ENCODE data around the gene RASGRP4.

Gene RASGRP4

DNA sequence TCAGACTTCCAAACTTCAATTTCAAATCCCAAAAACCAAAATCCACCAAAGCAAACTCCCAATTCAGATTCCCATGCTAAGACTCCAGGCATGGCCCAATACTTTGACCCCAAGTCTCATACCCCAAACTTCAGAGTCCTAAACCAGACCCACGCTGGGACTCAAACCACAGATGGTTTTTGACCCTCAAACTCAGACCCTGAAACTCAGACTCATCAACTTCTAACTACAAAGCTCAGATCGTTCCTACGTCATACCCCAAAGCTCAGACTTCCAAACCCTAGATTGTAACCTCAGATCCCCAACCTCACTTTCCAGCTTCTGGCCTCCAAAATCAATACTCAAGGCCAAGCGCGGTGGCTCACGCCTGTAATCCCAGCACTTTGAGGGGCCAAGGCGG, 19.3 kb upstream of the RASGRP4 start:
- DNase-seq: no peak

DNA sequence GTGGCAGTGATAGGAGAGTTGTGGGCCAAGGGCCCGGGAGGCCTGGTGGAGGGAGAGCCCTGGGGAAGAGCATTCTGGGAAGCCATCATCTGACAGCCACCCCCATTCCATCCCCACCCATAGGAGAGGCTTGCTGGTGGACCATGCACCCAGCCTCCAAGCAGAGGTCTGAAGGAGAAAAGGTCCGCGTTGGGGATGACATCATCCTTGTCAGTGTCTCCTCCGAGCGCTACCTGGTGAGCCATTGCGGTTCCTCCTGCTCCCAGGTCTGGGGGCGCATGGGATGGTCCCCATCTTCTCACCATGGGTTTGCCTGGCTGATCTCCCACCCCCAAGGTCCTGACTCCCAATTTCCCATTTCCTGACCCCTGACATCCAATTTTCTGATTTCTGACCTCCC, 18.0 kb upstream of the RASGRP4 start:
- DNase-seq: no peak

DNA sequence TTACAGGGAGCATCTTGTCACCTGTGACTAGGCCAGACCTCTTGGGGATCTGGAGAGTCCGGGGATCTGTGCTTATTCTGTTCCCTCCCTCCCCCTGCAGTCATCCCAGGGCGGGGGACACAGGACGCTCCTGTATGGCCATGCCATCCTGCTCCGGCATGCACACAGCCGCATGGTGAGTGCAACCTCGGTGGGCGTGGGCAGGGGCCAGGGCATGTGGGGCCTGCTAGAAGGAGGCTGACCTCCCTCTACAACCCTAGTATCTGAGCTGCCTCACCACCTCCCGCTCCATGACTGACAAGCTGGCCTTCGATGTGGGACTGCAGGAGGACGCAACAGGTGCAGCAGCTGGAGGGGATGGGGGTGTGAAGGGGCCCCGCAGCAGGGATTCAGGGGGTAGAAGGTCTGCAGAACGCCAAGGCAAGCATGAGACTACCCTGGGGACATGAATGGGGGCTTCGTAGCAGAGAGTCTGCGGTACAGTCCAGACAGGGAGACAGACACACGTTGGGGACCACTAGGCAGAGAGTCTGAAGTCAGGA, 17.5 kb upstream of the RASGRP4 start:
- DNase-seq: no peak

DNA sequence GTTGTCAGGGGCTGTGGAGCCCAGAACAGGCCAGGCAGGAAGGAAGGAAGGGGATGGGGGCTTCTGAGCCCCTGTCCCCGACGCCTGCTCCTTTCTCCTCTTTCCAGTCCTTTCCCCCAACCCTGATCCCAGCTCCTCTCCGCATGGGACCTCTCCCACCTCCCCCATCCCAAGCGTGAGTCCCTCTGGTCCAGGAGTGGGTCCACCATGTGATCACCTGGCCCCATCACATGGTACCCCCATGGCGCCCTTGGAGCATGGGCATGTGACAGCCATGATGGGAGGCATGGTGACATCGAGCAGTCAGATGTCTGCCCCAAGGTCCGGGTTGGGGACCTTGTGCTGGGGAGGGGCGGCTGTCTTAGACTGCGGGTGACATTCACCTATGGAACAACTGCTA, 16.7 kb upstream of the RASGRP4 start:
- no peak for DNase-seq

DNA sequence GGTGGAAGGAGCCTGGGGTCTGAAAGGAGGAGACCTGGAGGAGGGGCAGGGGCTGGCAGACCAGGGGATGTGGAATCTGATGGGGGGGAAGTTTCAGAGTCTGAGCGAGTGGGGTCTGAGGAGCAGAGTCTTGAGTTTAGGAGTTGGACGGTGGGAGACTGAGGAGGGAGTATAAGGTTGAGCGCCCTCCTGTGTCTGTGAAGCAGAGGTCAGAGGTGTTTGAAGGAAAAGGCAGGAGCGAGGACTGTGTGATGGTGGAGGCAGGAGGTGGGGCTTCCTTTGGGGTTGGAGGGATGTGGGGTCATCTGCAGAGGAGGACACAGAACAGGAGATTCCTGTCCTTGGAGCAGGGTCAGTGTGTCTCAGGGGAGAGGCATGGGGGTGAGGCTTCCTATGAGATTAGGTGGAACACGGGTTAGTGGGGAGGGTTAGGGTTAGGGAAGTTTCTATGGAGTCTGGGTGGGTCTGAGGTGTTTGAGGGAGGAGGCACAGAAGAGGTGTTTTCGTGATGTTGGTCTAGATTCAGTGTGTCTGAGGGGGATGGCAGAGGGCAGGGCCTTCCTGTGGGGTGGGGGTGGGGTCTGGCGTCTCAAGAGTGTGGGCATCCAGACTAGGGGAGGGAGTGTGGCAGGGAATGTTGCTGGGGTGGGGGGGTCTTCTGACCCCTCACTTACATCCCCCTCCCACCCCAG, 15.8 kb upstream of the RASGRP4 start:
- DNase-seq: no peak

DNA sequence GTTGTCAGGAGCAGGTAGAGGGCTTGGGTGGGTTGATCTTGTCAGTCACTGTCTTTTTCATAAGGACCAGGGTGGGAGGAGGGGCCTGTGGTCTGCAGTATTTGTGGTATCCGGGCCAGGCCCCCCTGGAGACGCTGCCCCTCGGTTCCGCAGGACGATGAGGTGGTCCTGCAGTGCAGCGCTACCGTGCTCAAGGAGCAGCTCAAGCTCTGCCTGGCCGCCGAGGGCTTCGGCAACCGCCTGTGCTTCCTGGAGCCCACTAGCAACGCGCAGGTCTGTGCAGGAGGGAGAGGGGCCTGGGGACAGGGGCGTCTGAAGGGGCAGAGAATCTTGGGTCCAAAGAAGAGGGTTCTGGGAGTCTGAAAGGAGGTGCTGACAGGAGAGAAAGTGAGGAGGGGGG, 14.6 kb upstream of the RASGRP4 start:
- no peak for DNase-seq

DNA sequence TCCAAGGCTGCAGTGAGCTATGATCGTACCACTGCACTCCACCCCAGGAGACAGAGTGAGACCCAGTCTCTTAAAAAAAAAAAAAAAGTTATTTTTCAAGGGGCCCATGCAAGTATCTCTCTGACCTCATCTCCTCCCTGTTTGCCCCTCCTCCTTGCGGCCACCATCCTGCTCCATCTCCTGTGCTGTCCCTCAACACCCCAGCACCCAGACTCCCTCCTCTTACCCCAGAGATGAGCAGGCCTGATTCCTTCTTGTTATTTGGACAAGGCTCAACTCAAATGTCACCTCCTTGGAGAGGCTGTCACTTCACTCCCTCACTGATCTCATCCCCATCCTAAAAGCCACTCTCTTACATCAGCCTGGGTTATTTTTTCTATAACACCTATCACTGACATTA, 11.9 kb upstream of the RASGRP4 start:
- DNase-seq: no peak

DNA sequence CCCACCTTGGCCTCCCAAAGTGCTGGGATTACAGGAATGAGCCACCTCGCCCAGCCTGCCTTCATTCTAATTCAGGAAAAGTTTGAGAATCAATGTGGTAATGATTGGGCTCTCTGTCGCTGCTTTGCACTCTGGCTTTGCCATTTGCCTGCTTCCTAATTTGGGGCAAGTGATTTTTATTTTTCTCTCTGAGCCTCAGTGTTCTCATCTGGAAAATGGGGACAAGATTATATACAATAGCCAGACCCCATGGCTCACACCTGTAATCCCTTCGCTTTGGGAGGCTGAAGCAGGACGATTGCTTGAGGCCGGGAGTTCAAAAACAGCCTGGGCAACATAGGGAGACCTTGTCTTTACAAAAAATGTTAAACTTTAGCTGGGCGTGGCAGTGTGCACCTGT, 11.3 kb upstream of the RASGRP4 start:
- no peak for DNase-seq

DNA sequence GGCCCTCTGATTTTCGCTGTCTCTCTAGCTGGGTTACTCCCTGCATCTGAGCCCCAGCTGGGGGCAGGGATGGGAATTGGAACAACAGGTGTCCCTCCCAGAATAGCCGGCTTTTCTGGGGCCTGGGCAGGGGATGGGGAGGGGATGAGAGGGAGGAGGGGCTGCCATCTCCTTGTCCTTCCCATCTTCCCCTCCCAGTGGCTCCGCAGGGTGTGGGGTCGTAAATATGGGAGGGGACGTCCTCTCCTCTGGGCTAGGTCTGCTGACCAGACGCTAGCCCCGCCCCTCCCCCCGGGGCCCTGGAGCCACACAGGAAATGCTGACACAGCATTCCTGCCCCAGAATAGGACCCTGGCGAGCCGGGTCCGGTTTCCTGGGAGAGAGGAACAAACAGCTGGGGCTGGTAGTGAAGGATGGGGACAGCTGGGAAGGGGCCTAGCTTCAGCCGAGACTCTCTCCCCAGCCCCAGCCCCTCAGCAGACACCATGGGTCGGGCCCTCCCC, 8.6 kb upstream of the RASGRP4 start:
- DNase-seq: no peak

DNA sequence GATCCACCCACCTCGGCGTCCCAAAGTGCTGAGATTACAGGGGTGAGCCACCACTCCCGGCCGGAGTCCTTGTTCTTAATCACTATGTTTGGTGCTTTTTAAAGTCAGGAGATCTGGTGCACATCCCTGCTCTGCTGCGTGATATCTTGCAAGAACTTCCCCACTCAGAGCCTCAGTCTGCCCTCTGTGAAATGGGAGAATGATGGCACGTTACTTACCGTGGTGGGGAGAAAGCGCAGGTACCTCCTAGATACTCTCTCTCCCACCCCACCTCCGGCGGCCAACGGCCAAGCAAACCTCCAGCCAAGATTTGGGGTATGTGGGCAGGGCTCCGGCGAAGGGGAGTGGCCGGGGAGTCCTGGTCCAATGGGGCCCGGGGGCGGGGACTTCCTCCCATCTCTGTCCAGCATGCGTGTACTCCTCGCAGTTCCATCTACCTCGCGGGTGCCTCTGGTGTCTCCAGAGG, 7.3 kb upstream of the RASGRP4 start, which contains the start of gene RYR1:
RYR1 (plus strand) TSS at position 424 of the 466 bp plus-strand sequence. CDS start 139 bp downstream, outside the sequence.
- DNase-seq: peak; percentile 49

DNA sequence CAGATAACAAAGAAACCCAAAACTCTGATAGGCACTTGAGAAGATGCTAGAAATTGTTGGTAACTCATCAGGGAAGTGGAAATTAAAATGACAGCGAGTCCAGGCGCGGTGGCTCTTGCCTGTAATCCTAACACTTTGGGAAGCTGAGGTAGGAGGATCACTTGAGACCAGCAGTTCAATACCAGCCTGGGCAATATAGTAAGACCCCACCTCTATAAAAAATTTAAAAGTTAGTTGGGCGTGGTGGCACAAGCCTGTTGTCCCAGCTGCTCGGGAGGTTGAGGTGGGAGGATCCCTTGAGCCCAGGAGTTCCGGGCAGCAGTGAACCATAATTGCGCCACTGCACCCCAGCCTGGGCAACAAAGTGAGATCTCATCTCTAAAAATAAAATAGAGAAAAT, 4.9 kb upstream of the RASGRP4 start:
- DNase-seq: no peak

DNA sequence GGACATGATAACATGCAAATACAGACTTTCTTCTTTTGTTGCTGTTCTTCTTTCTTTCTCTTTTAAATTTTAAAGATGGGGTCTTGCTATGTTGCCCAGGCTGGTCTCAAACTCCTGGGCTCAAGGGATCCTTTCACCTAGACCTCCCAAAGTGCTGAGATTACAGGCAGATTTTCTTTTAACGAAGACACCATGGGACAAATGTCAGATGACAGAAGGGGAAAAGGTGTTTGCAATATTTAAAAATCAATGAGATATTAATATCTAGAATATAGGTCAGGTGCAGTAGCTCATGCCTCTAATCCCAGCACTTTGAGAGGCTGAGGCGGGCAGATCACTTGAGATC, 3.8 kb upstream of the RASGRP4 start:
- DNase-seq: no peak

DNA sequence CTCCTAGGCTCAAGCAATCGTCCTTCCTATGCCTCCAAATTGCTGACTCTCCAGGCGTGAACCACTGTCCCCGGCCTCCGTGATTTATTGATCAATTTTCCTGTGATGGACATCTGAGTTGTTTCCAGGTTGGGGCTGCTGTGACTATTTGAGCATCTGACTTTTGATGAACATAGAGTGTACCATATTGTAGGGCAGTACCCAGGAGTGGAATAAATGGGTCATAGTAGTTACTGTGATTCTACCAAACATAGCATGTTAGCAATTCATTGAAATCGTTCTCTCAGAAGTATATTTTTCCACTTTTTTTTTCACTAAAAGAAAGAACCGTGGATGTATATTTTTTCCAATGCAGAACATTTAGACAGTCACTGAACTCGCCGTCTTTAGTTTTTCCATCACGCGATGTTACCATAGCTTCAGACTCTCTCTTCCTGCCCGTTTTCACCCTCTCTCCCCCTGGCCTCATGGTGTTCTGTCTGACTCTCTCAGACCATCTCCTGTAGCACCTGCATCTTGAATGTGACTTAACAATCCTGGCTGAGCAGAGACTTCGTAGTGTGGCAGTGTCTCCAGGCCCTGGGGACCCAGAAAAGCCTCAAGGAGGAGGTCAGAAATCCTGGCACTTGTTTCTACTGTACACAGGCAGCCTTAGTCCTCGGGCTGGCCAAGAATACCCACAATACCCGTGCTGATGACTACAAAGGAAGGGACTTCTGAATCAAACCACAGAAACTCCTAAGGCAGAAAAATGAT, 3.2 kb upstream of the RASGRP4 start:
- no peak for DNase-seq

DNA sequence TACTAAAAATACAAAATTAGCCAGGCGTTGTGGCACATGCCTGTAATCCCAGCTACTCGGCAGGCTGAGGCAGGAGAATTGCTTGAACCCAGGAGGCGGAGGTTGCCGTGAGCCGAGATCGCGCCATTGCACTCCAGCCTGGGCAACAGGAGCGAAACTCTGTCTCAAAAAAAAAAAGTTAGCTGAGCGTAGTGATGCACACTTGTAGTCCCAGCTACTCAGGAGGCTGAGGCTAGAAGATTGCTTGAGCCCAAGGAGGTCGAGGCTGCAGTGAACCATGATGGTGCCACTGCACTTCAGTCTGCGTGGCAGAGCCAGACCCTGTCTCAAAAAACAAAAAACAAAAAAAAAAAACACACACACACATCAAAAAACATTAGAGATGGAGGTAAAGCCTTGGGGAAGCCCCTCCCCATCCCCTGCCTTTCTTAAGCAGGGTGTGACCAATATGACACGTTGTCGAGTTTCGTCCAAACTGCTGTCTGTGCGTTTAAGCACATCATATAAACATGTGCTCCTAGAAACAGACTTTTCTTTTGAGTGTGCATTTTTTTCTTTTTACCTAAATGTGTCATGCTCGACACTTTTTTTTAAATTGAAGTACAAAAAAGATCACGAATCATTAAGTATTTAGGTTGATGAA, 1.1 kb upstream of the RASGRP4 start:
- peak; percentile 44 for DNase-seq

DNA sequence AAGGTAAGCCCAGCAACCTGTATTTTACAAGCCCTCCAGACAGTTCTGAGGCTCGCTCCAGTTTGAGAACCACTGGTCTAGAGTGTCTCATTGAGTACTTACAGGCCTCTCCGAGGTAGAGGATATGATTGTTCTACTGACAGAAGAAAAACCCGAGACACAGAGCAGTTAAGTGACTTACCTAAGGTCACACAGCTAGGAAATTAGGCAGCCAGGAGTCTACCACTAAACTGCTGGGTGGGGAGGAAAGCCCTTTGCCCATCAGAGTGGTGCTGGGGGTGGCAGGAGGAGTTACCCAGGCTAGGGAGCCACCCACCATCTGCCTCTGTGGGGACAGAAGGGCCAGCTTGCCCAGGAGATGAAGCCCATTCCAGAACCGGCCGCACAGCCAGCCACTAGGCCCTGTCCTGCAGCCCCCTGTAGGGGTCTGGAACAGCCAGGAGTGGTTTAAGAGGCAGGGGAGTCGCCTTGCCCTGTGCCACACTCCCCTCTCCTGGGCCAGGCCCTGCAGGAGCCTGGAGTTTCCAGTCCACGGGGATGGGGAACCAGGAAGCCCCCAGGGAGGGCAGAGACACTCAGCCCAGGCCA, 703 bp downstream of the RASGRP4 start:
- no peak for DNase-seq

DNA sequence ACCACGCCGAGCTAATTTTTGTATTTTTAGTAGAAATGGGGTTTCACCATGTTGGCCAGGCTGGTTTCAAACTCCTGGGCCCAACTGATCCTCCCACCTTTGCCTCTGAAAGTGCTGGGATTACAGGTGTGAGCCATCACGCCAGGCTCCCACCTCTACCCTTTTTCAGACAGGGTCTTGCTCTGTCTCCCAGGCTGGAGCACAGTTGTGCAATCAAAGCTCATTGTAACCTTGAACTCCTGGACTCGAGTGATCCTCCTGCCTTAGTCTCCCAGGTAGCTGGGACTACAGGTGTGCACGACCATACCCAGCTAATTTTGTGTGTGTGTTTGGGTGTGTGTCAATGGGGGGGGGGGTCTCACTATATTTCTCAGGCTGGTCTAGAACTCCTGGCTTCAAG, 1.7 kb downstream of the RASGRP4 start:
- DNase-seq: no peak

DNA sequence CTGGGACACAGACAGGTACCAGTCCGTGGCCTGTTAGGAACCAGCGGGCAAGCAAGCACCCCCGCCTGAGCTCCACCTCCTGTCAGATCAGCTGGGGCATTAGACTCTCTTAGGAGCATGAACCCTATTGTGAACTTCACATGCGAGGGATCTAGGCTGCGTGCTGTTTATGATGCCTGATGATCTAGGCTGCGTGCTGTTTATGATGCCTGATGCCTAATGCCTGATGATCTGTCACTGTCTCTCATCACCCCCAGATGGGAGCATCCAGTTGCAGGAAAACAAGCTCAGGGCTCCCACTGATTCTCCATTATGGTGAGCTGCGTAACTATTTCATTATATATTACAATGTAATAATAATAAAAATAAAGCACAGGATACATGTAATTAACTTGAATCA, 3.6 kb downstream of the RASGRP4 start:
- no peak for DNase-seq

DNA sequence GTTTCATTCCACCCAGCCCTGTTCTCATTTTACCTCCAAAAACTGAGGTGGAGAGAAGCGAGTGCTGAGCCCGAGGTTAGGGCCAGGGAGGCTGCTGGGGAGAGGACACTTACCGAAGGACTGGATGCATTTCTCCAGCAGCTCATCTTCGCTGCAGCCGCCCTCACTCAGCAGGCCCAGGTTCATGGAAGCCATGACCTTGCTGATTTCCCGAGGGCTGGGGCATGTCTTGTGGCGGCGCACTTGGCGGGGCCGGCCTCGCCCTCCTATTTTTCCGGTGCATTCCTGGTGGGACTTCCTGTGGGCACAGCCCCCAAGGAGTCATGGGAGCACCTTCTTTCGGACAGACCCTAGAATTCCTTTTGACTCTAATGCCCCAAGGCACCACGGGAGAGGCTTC, 4.2 kb downstream of the RASGRP4 start:
- no peak for DNase-seq

DNA sequence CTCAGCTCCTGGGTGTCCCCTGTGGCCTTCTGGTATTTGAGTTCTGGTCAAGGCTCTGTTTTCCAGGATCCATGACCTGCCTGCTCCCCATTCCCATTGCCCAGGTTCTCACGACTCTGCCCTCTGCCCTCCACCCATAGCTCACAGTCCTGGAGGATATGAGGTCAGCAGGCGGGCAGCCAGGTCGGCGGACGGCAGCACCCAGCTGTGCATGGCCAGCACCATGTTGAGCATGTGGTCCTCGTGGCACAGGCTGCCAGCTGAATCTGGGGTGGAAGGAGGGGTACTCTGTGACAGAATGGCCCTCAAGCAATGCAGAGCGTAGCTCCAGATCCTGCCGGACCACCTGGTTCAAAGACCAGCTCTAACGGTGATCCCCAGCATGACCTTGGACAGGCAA, 5.1 kb downstream of the RASGRP4 start:
- no peak for DNase-seq

DNA sequence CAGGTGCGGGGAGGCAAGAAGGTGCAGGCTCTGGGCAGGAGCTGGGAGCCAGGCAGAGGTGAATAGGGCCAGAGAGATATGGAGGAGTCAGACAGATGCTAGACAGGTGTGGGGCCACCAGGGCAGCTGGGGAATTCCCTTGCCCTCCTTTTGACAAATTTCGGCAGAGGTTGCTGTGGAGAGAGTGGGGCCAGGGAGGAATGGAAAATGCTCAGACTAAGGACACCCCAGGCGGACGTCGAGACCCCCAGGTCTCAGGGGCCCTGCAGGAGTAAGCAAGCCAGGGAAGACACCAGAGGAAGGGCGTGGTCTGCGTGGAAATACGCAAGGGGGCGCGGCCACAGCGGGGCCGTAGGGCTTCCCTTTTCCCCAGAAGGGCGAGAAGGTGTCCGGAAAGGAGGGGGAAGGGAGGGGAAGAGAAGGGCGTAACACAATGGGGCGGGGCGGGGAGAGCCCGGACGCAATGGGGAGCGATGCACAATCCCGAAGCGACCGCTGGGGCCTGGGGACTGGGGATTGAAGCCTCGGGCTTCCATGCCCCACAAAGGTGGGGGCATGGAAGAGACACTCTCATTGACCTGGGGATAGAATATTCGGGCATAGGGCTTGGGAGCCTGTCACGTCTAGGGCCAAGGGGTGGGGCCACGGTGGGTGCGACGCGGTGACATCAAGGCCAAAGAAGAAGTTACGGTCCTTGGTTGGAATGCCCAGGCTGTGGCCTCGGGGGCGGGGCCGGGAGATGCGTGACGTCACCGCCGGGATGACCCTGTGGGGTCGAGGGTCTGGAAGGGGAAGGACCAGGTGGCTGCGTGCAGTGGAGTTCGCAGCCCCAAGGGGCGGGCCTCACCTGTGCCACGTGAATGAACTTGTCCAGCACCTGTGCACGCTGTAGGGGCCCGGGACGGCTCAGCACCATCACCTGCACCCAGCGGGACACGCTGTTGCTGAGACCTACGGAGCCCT, 8.2 kb downstream of the RASGRP4 start:
- DNase-seq: peak; percentile 71

DNA sequence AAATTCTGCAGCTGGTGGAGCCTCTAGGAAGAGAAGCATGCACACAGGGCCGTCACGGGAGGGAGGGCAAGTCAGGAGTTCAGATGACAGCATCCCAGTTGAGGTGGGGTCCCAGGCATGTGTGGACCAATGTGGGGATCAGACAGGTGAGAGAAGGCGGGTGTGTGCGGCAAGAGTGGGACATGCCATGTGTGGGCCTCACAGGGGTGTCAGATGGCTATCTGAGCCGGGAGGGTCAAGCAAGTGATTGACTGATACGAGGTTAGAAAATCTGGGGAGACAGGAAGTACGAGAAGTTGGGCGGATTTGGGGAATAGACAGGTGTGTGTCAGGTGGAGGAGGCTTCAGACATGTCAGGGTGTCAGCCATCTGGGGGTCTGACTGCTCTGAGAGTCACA, 8.9 kb downstream of the RASGRP4 start:
- DNase-seq: no peak

DNA sequence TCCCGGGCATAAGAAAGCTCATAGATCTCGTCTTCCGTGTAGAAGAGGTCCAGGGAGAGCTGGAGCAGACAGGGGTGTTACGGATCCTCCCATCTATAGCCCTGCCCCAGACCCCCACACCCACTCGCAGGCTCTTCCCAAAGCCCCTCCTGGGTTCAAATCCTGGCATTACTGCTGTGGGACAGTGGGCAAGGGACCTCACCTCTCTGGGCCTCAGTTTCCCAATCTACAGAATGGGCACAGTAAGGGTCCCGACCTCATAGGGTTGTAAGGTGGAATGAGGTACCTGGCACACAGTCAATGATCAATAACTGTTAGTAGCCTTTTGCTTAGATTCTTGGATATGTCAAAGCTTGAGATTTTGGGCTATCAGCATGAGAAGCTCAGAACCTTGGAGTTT, 12.6 kb downstream of the RASGRP4 start:
- no peak for DNase-seq

All from CD4-positive, alpha-beta T cell treated with Interleukin-12 subunit alpha and Interleukin-12 subunit beta, for 1 hour (primary cell).